HG03565 (cell line): ENCODE results near the gene SLC37A1.

ENCODE experiments used
- ATAC-seq: cut with Tn5 transposase; IDR thresholded peaks from one replicate; pipeline ENCODE4 v1.9.1; 2021; ENCODE audit warnings: mild to moderate bottlenecking, moderate library complexity; ENCODE audit not compliant: unreplicated experiment

SLC37A1 gene

DNA sequence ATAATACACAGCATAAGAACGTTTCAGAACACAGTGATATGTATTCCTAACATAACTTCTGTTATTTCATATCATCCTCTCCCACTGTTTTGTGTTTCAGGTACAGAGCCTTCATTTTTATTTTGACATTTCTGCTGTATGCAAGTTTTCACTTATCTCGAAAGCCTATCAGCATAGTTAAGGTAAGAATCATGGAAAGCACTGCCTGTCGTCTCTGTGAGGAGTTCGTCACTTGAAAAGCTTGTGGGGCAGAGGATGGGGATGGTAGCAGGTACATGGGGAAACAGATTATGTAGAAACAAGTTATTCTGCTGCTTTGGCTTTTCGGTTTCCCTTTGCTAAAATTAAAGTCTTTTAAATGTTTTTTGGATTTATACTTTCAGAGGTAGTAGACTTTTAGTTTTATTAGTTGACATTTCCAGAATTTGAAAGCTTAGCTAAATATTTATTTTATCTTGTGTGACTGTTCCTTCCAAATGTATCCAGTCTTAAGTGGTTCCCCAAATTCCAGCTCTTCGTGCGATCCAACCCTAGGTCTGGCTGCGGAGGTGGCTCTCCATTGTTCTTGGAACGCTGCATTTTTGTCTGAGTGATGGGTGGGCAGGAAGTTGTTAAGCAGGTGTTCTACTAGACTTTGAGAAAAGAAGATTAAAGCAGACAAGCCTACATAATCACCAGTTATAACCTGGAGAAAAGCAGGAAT, 12.2 kb downstream of the SLC37A1 start:
- no peak for ATAC-seq

DNA sequence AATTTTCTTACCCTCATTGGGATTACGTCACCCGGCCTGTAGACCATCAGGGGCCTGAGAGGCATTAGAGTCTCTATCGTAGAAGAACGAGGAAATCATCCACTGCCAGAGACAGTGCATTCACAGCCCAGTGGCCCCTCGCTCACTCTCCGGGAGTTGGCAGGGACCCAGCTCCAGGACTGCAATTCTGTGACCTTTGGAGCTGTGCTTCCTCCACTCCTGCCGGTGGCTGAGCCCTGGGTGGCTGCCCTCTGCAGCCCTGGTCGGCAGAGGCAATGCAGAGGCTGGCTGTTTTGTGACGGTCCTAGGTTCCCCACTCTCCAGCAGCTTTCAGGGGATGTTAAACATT, 12.7 kb downstream of the SLC37A1 start:
- no peak for ATAC-seq

DNA sequence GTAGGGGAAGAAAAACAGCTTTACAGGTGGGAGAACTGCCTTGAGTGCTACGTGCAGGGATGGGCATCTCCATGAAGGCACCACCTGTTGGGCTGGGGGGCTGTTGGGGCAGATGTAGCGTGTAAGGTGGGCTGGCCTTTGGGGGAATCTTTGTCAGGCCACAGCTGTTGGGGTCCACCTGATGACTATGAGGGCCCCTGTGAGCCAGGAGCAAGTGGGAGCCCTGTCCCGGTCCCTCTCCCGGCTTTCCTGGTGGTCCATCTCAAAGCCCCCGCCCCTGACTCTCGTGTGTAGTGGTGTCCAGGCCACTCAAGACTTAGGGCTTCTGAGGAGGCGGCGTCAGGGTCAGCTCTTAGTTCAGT, 13.5 kb downstream of the SLC37A1 start:
- no peak for ATAC-seq

DNA sequence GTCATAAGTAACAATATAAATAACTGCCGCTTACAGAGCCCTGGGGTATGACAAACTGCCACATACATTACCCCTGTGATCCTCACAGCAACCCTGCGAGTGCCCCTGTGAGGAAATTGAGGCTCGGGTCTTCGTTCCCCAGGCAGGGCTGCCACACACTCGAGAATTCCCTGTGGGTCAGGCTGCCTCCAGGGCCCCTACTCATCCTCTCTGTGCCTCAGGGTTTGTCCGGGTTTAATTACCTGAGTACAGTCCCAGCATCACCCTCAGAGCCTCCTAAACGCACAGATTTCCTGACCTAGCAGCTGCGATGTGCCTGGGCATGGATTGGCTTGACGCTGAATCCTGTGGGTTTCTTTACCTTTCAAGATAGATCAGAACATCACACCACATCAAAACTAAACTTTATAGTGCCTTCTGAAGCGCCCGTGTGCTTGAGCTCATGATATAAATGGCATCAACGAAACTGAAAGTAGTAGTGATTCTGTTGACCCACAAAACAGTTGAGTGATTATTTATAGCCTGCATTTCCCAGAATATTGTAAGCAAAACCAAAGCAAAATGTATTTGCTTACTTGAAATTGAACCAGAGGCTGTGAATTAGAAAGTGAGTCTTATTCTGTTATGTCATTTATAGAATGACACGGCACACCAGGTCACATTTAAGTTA, 14.0 kb downstream of the SLC37A1 start:
- peak; percentile 30 for ATAC-seq

DNA sequence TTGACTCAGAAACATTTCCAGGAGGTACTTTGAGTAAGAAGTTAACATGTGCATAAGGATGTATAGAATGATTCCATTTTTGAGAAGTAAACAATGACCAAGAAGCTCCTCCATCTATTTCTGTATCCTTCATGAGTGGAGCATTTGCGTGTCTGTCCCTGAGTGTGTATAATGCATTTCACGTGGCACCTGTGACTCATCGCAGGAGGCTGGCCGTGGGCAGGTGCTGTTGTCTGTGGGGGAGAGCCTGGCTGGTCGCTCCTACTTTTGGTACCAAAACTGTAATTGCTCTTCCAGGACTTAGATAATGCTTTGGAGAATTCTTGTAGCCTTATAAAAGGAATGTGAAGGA, 16.5 kb downstream of the SLC37A1 start:
- ATAC-seq = no peak

DNA sequence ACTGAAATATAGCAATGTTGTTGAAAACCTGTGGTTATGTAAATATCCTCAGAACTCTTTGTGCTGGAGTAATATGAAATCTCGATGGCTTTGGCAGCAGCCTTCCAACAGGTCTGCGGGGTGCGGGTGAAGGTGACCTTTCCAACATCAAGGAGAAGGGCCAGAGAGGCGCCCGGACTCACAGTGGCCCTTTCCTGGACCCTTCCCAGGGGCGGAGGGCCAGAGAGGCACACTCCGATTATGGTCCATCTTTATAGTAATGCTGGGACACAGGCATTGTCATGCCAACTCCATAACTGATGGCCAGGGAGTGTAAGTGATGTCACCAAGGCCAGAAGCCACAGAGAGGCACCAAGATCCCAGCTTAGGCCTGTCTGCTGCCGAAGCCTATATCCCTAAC, 18.1 kb downstream of the SLC37A1 start:
- ATAC-seq = no peak

DNA sequence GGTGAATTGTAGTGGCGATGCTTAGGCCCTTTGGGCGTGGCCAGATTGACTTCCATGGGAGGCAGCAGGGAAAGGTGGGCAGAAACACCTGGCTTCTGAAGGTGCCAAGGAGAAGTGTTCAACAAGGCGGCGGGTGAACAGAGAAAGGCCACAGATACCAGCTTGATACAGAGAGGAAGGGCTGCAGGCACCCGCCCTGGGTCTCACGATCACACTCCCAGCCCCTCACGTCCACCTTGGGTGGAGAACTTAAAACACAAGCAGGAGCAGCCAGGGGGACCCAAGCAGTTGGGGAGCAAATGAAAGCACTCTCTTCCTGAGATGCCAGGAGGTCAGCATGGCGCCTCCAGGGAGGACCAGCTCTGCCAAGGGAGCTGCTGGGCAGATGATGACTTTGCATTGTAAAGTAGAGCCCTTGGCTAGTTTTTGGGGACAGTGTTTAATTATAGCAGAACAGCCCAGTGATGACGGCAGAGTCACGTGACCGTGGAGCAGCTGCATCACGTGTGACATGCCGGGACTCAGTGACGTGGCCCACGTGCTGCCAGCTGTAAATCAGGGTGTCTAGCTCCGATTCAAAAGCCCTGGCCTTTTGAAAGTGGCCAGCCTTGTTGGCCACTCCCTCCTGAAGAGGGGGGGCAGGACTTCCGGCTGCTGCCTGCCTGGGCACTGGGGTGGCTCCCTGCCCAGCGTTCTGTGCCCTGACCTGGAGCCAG, 19.0 kb downstream of the SLC37A1 start:
- ATAC-seq = no peak

DNA sequence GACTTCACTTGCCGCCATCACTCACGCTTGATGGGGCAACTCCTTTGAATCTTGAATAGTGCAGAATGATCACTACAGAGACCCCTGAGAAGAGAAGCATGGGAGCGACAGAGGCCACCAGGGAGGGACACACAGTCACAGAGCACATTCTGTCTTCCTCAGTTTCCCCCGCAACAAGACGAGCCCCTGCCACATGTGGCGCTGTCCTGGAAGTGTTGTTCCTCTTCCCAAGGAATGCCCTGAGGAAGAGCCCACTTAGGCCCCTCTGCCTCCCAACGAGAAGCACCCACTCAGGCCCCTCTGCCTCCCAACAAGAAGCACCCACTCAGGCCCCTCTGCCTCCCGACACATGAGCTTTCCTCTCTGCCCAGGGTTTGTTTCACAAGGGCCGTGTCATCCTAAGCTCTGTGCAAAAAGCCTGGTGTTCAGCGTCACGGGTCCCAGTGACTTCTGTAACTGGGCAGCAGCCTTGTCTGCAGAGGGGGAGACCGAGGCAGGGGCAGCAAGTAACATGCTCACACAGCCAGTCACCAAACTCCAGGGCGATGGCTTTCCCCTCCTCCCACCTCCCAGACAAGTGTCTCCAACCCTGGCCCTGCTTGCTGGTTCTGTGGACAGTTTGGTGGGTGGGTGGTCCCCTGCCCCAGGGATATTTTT, 19.8 kb downstream of the SLC37A1 start:
- ATAC-seq = no peak

DNA sequence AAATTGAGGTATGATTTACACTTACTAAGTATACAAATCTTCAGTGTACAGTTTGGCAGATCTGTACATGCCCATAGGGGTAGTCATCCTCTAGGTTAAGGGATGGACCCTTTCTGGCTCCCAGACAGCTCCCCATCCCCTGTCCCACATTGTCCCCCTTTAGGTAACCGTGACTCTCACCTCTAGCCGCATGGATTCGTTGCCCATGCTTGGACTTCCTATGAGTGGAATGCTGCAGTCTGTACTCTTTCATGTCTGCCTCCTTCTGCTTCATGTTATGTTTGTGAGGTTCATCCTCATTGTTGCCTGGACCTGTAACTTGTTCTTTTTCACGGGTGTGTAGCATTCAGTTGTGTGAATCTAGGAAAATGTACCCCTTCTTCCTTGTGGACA, 20.3 kb downstream of the SLC37A1 start:
- ATAC-seq = no peak

DNA sequence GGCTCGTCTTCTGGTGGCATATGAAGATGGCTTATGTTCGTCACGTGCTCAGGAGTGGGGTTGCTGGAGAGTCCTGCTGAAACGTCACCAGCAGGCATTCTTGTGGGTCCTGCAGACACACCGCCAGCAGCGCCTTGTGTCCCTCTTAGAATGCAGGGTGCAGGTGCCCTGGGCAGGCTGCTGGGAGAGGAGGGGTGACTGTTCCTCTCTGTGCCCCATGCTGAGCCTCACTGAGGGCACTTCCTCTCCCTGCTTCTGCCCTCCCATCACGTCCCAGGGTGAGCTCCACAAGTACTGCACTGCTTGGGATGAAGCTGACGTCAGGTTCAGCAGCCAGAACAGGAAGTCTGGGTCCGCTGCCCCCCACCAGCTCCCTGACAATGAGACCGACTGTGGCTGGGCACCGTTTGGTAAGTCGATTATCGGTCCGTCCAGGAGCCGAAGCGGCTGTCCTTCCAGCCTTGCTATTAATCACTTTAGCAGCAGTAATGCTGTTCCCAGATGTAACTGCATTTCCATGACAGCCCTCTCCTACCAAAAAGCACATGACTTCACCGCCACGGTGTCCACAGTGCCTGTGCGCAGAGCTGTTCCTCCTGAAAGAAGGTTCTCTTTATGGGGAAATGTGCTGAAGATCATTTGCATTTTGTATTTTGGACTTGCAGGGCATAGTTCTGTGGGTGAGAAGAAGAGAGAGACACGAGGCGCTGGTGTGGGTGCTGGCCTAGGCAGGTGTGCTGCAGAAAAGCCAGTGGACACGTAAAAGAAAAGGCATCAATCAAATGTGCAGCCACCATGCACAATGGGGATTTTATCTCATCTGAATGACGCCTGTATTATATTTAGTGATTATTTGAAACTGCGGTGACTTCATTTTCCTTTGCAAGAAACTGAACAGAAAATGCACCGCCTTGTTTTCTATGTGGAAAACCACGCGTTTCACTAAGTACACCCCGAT, 21.0 kb downstream of the SLC37A1 start:
- ATAC-seq = no peak

DNA sequence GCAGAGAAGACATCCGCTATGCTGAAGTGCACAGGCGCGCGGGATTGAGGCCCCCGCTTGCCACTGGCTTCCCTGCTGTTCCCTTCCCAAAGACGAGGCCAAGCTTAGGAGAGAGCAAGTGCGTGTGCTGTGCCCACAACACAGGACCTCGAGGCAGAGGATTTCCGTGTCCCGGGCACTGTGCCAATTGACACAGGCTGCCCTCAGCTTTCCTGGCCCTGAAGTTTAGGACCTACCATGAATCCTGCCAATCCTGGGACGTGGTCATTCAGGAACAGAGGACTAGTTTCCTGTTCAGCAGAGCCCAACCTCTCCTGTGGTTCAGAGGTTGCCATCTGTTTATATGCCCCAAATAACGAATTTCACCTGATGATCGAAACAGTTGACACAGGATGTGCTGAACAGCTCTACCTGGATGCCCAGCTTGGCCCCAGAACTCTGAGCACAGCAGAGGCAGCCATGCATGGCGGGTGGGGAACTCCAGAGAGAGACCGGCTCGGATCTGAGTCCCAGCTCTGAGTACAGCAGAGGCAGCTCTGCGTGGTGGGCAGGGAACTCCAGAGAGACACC, 22.0 kb downstream of the SLC37A1 start:
- peak; percentile 53 for ATAC-seq

DNA sequence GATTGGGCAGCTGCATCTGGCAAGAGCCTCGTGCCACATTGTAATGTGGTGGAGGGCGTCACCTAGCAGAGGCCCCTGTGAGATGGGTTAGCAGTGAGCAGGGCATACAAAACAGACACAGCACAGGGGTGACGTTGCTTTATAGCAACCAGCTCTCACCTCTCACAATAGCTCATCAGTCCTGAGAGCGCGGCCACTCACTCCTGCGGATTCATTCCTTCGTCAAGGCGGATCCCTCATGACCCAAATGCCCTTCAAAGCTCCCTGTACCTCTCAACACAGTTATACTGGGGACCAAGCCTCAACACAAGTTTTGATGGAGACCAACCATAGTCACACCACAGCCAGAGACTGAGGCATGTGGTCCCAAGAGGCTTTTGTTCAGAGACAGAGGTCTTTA, 22.9 kb downstream of the SLC37A1 start:
- ATAC-seq = no peak

DNA sequence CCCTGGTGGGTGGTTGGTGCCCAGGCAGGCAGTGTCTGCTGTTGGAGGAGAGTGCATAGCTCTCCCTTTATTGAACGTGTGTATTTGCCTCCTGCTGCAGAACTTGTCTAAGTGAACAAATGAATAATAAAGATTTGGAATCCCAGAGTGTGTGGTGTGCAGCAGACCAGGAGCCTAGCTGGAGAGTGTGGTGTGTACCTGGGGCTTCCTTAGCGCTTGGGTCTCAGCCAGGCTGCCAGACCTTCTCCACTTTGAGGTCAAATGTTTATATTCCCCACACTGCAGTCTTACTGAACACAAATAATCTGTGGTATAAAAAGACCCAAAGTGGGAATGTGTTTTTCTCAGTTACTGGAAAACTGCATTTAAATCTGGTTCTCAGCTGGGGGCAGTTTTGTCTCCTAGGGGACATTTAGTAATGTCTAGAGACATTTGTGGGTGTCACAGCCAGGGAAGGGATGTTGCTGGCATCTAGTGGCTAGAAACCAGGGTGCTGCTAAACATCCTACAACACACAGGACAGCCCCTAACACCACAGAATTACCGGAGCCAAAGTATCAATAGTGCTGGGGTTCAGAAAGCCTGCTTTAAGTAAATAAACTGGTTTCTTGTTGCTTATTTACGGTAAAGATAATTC, 23.6 kb downstream of the SLC37A1 start:
- ATAC-seq = no peak

DNA sequence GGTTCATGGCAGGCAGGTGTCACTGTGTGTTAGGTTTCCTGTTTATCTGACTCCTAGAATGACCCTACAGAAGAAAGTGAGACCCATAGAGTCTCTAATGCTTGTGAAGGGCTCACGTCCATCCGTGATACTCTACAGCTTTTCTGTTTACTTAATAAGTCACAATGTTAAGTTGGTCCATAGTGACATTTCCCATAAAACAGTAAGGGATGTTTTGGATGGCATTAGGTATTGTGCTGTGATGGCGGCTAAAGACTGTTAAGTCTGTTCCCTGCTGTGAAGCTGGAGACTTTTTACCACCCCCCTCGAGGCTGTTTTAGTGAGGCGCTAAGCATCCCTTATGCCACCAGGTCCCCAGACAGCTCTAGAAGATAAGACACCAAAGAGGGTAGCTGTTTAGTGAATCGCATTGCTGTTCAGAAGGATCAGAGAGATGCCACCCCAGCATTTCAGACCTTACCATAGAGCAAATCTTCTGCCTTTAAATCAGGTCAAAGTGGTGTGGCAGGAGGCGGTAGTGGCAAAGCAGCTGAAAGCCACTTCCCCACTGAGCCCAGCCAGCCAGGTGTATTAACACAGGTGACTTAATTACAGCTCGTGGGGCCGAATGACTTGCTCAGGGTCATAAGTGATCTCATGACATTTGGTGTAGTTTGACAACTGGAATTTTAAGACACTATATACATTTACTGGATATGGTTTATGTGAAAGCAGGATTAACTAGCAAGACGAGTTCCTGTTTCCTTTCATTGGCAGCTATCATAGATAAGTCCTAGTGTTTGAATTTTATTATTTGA, 25.0 kb downstream of the SLC37A1 start:
- ATAC-seq = no peak

DNA sequence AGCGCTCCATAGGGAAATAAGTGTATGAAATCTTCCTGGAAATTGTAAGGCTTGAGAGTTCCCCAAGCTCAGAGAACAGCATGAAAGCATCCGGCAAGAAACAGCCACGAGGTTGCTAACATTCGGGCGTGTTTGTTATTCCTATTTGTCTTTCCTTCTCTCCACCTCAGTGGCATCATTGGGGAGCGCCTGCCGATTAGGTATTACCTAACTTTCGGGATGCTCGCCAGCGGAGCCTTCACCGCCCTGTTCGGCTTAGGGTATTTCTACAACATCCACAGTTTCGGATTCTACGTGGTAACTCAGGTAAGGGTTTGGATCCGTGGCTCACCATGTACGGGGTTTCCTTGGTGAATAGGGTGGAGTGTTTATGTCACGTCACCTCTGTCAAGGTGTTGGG, 25.7 kb downstream of the SLC37A1 start:
- ATAC-seq = no peak

DNA sequence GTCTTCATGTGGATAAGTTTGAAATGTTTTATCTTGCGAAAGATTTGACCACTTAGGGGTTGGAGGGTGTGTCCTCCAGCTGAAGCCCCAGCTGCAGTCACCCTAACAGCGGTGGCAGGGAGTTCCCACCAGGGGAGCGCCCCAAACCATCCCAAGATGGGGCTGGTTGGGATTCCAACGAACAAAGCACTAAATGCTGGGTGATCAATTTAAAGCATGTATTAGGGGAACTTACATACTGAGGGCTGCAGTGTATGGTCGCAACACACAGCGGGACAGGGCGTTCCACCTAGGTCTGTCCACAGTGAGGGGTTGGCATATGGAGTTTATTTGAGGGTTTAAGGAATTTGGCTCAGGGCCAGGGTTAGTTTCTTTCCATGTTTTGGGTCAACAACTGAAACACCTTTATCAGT, 26.3 kb downstream of the SLC37A1 start:
- no peak for ATAC-seq

DNA sequence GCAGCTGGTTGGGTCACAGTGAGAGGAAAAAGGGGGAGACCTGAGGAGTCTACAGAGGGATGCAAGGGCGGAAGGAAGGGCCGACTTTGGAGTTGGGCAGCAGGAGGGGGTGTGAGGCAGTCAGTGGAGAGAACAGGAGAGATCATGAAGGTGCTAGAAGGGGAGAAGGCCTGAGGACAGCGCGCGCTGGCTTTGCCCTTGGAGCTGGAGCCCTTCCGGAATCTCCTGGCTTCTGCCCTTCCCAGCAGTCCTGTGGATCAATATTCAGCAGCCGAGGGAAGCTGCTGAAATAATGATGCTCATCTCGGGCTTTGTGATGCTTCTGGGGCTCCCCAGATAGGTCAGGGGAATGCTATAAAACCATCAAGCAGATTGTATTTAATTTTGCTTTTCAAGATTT, 26.7 kb downstream of the SLC37A1 start:
- no peak for ATAC-seq

DNA sequence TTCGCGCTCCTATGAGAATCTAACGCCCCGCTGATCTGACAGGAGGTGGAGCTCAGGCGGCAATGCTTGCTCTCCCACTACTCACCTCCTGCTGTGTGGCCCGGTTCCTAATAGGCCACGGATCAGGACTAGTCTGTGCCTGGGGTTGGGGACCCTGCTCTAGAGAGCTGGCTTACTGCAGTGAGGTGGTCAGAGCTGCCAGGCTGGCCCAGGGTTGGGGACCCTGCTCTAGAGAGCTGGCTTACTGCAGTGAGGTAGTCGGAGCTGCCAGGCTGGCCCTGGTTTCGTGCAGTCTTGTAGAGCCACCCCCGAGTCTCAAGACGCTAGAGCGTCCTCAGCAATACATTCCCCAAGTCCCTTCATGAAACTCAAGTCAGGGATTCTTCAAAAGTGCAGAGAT, 27.5 kb downstream of the SLC37A1 start:
- ATAC-seq = no peak

DNA sequence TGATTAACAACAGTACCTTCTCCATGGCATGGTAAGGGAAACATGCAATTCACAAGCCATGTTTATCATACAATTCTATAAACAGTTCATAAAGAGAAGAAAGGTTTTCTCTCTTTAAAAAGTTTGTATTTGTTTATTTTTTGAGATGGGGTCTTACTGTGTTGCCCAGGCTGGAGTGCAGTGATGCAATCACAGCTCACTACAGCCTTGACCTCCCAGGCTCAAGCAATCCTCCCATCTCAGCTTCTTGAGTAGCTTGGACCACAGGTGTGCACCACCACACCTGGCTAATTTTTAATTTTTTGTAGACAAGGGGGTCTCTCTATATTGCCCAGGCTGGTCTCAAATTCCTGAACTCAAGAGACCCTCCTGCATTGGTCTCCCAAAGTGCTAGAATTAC, 28.0 kb downstream of the SLC37A1 start:
- ATAC-seq = no peak
